Calu3 (cell line): ENCODE results near the gene IFNE. TPM values are rescaled to one million over a fixed set of nuclear protein-coding genes. Genes with fewer than 3 reads are reported as not detected.
A peak's percentile ranks its signal among the peaks of the same experiment; 100 is the strongest.

Source experiments
- BruUV-seq: library from RNA; stranded (reverse); fragments of 400-500 nt; replicated peaks from 2 replicates; lab custom pipeline; 2021; lab: Mats Ljungman, UMichigan
- CTCF ChIA-PET: fragments of 300-600 bp; sonication (Branson Sonifier 250); formaldehyde crosslinking; loops from one replicate; lab custom pipeline; 2022; ENCODE audit warnings: antibody characterized with exemption; lab: Charles Lee
- DNase-seq: peaks from one replicate; pipeline ENCODE4 v3.0.0; 2022
- H3K27ac Mint-ChIP-seq: one replicate; pipeline ENCODE4 v1.8.0; 2022; ENCODE audit warnings: mixed read lengths; ENCODE audit not compliant: unreplicated experiment
- H3K27me3 Mint-ChIP-seq: one replicate; pipeline ENCODE4 v1.8.0; 2022; ENCODE audit warnings: mixed read lengths; ENCODE audit not compliant: unreplicated experiment
- H3K36me3 Mint-ChIP-seq: one replicate; pipeline ENCODE4 v1.8.0; 2022; ENCODE audit warnings: mild to moderate bottlenecking, moderate library complexity, mixed read lengths; ENCODE audit not compliant: insufficient read depth, unreplicated experiment
- H3K4me1 Mint-ChIP-seq: one replicate; pipeline ENCODE4 v1.8.0; 2022; ENCODE audit warnings: mild to moderate bottlenecking, low read depth, mixed read lengths; ENCODE audit not compliant: unreplicated experiment
- H3K4me3 Mint-ChIP-seq: one replicate; pipeline ENCODE4 v1.8.0; 2022; ENCODE audit warnings: mild to moderate bottlenecking, low read depth, moderate library complexity, mixed read lengths; ENCODE audit not compliant: unreplicated experiment
- H3K9me3 Mint-ChIP-seq: one replicate; pipeline ENCODE4 v1.8.0; 2022; ENCODE audit warnings: low read depth, mixed read lengths; ENCODE audit not compliant: unreplicated experiment
- intact Hi-C: fragments of 100-400 bp; cut with micrococcal nuclease; formaldehyde crosslinking; loops from one replicate; pipeline ENCODE4 v1.10.0; 2022; ENCODE audit not compliant: unreplicated experiment
- total RNA-seq: library from RNA; stranded (reverse); gene quantifications from 2 replicates; pipeline ENCODE4 v1.2.3, GENCODE V29; 2022
- TF ChIP-seq, protein P1 (sequence below): fragments of 200-600 bp; IDR thresholded peaks from one replicate; pipeline ENCODE4 v1.8.0; 2022; ENCODE audit warnings: antibody characterized with exemption; ENCODE audit not compliant: unreplicated experiment

Gene IFNE
- total RNA-seq, 1 experiment from 2014 or later, result 8.4 TPM

GRCh38 chr9:21524099-21524830, 42.2 kb upstream of the IFNE start:
- no TSS peak for BruUV-seq
- peaks cover 12% of the 10 kb centered on the region for H3K9me3 Mint-ChIP-seq

GRCh38 chr9:21523021-21524014, 41.2 kb upstream of the IFNE start:
- CTCF ChIA-PET, result no interaction called here
- H3K4me1 Mint-ChIP-seq, result peaks cover 24% of the 10 kb centered on the region
- BruUV-seq, result no TSS peak
- peaks cover 58% of the 10 kb centered on the region for H3K36me3 Mint-ChIP-seq
- H3K27me3 Mint-ChIP-seq, result no peaks in the 10 kb centered on the region
- DNase-seq, result no peak
- peaks cover 12% of the 10 kb centered on the region for H3K9me3 Mint-ChIP-seq
- intact Hi-C loops, result no loop called here
- H3K4me3 Mint-ChIP-seq, result no peak overlapping the region
- TF ChIP-seq, protein P1, sequence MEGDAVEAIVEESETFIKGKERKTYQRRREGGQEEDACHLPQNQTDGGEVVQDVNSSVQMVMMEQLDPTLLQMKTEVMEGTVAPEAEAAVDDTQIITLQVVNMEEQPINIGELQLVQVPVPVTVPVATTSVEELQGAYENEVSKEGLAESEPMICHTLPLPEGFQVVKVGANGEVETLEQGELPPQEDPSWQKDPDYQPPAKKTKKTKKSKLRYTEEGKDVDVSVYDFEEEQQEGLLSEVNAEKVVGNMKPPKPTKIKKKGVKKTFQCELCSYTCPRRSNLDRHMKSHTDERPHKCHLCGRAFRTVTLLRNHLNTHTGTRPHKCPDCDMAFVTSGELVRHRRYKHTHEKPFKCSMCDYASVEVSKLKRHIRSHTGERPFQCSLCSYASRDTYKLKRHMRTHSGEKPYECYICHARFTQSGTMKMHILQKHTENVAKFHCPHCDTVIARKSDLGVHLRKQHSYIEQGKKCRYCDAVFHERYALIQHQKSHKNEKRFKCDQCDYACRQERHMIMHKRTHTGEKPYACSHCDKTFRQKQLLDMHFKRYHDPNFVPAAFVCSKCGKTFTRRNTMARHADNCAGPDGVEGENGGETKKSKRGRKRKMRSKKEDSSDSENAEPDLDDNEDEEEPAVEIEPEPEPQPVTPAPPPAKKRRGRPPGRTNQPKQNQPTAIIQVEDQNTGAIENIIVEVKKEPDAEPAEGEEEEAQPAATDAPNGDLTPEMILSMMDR, result no peak
- H3K27ac Mint-ChIP-seq, result peak overlapping the region; percentile 28

More at GRCh38 chr9:21524099-21524830, 42.2 kb upstream of the IFNE start:
- Mint-ChIP-seq H3K4me1 (peaks cover 24% of the 10 kb centered on the region), H3K4me3 (no peak overlapping the region), H3K27ac (peak overlapping the region; percentile 28), H3K36me3 (peaks cover 68% of the 10 kb centered on the region), H3K27me3 (no peaks in the 10 kb centered on the region)
- intact Hi-C loops, result no loop called here
- TF ChIP-seq, protein P1, result no peak
- CTCF ChIA-PET, result no interaction called here
- no peak for DNase-seq

DNA sequence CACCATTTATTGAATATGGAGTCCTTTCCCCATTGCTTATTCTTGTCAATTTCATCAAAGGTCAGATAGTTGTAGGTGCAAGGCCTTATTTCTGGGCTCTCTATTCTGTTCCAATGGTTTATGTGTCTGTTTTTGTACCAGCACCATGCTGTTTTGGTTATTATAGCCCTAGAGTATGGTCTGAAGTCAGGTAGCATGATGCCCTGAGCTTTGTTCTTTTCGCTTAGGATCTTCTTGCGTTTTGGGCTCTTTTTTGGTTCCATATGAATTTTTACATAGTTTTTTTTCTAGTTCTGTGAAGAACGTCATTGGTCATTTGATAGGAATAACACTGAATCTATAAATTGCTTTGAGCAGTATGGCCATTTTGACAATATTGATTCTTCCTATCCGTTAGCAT, 40.2 kb upstream of the IFNE start:
- H3K27me3 Mint-ChIP-seq, result no peaks in the 10 kb centered on the region

GRCh38 chr9:21521448-21521847, 39.3 kb upstream of the IFNE start:
- Mint-ChIP-seq H3K27me3 (no peaks in the 10 kb centered on the region), H3K4me3 (no peak overlapping the region), H3K4me1 (peaks cover 24% of the 10 kb centered on the region), H3K36me3 (peaks cover 39% of the 10 kb centered on the region), H3K27ac (peak overlapping the region; percentile 29), H3K9me3 (peaks cover 5% of the 10 kb centered on the region)
- no peak for DNase-seq
- CTCF ChIA-PET, result interaction anchor here (0.6 kb wide), 1 partner anchor 960 kb away, joined by 4 read pairs; no protein-coding TSS in a partner anchor
- BruUV-seq, result no TSS peak
- TF ChIP-seq, protein P1, result no peak
- intact Hi-C loops, result no loop called here

More for the DNA sequence above, 40.2 kb upstream of the IFNE start:
- TF ChIP-seq, protein P1, result no peak
- no peak for DNase-seq
- CTCF ChIA-PET, result no interaction called here
- H3K4me3 Mint-ChIP-seq, result no peak overlapping the region
- intact Hi-C loops, result no loop called here
- peaks cover 12% of the 10 kb centered on the region for H3K9me3 Mint-ChIP-seq
- no TSS peak for BruUV-seq
- peak overlapping the region; percentile 29 for H3K27ac Mint-ChIP-seq
- H3K36me3 Mint-ChIP-seq, result peaks cover 48% of the 10 kb centered on the region
- peaks cover 24% of the 10 kb centered on the region for H3K4me1 Mint-ChIP-seq
